Pancreas (tissue), 10 donors: Measurements from ENCODE around the gene GPC5. TPM values are rescaled to one million over a fixed set of nuclear protein-coding genes. Genes with fewer than 3 reads are reported as not detected.

Experiments
- ATAC-seq, 4 donors: fragments of 200-7000 bp; cut with Tn5 transposase; one replicate each; pipeline versions ENCODE4 v1.8.0 to v1.9.1; 2020; ENCODE audit warnings: mild to moderate bottlenecking in 4 of 4, moderate library complexity in 4 of 4
- DNase-seq, 6 donors: peaks; one replicate each; pipeline ENCODE4 v3.0.0-alpha.2; 2020
- FAIRE-seq: peaks from 2 replicates; lab custom pipeline; 2012; peaks lifted over from hg19 to GRCh38; lab: Jason Lieb, UNC
- H3K27ac ChIP-seq, 4 donors: fragments of 200-600 bp; sonication (generic); 1 replicate in 3 of 4; 2 replicates in 1 of 4; pipeline versions ENCODE4 v1.5.0 to v1.8.0; 2020
- H3K27me3 ChIP-seq, 4 donors: fragments of 200-600 bp; one replicate each; pipeline ENCODE4 v1.8.0; 2021
- H3K36me3 ChIP-seq, 3 donors: fragments of 200-600 bp; sonication (generic) in 1 of 3; one replicate each; pipeline versions ENCODE4 v1.5.0 to v1.8.0; 2020 to 2021
- H3K4me1 ChIP-seq, 3 donors: fragments of 200-600 bp; one replicate each; pipeline ENCODE4 v1.8.0; 2021
- H3K4me3 ChIP-seq, 4 donors: fragments of 200-600 bp; sonication (generic) in 2 of 4; one replicate each; pipeline versions ENCODE4 v1.5.0 to v1.8.0; 2020 to 2021
- H3K9me3 ChIP-seq, 4 donors: fragments of 200-600 bp; one replicate each; pipeline ENCODE4 v1.8.0; 2021
- CTCF ChIP-seq, 4 donors: fragments of 200-600 bp; sonication (generic) in 3 of 4; IDR thresholded peaks; one replicate each; pipeline versions ENCODE4 v1.5.0 to v1.8.0; 2021; ENCODE audit warnings: antibody characterized with exemption in 4 of 4
- WGBS, 2 donors: extraction: QIAGEN DNeasy Blood & Tissue Kit; methylation state at CpG; one replicate each; pipeline ENCODE4 v1.1.7; 2013; 5-methylcytosine and 5-hydroxymethylcytosine counted together
- intact Hi-C, 3 donors: fragments of 100-400 bp; cut with DNase I; formaldehyde crosslinking; loops; one replicate each; pipeline versions ENCODE4 v1.11.1 to v1.14.2; 2022
- polyA plus RNA-seq, 2 donors: library from polyadenylated mRNA; stranded (reverse); fragments of 200-250 nt; gene quantifications; one replicate each; pipeline ENCODE4 v1.2.3, GENCODE V29; 2013
- total RNA-seq, 6 donors: library from RNA; stranded (reverse); fragmentation: NEBNext Ultra II Directional in 4 of 6; extraction: Animal tissue kit (Norgen Biotek cat#: 25700) in 4 of 6; gene quantifications; one replicate each; pipeline versions ENCODE4 v1.2.1 to v1.2.4, GENCODE V29; 2021 to 2023
- donor health status: healthy with polysubstance abuse.
- donor health status: DM: no; HTN: no; CAD: no; lungs with moderate emphysema.
- donor health status: DM: no; HTN: no; CAD: no.
- donor health status: control.
- donor health status: control.
- donor health status: Bipolar disorder and iron deficiency.
- donor health status: DM: yes; HTN: yes; CAD: no.
- donor health status: DM: no; HTN: no; CAD: no.
- donor health status: DM: no; HTN: no; CAD: no.
- donor health status: DM: yes; HTN: yes; CAD: no.

Gene GPC5
- total and polyA plus RNA-seq, 8 donors, result 0.12 to 0.35 (median 0.35) TPM; not detected in 5

GRCh38 chr13:91564396-91564795 is 166.0 kb downstream of the GPC5 start:
- Histone ChIP-seq H3K27ac (no peak overlapping the region), H3K4me1 (no peaks in the 10 kb centered on the region), H3K36me3 (no peaks in the 10 kb centered on the region), H3K4me3 (no peak overlapping the region), H3K9me3 (no peaks in the 10 kb centered on the region), H3K27me3 (no peaks in the 10 kb centered on the region)
- TF ChIP-seq CTCF (IDR thresholded peaks at IDR 0.05), result no peak
- 45 to 63% methylated on average over 4 of the region's 4 CpGs for WGBS, 2 donors
- DNase-seq (no peak), FAIRE-seq (no peak), ATAC-seq (no peak)
- intact Hi-C loops, result no loop called here

GRCh38 chr13:91565296-91565695 is 166.9 kb downstream of the GPC5 start:
- intact Hi-C loops, result no loop called here
- H3K27me3 ChIP-seq, result no peaks in the 10 kb centered on the region
- H3K9me3 ChIP-seq, result no peaks in the 10 kb centered on the region
- H3K36me3 ChIP-seq, result no peaks in the 10 kb centered on the region
- no peaks in the 10 kb centered on the region for H3K4me1 ChIP-seq
- no peak overlapping the region for H3K27ac ChIP-seq
- FAIRE-seq, result no peak
- no peak for ATAC-seq
- 71% methylated on average over 5 of the region's 5 CpGs for WGBS, 2 donors
- TF ChIP-seq CTCF (IDR thresholded peaks at IDR 0.05), result no peak
- DNase-seq, result no peak
- H3K4me3 ChIP-seq, result no peak overlapping the region

GRCh38 chr13:91567485-91568207 is 169.2 kb downstream of the GPC5 start:
- no peak for TF ChIP-seq CTCF (IDR thresholded peaks at IDR 0.05)
- Histone ChIP-seq H3K9me3 (no peaks in the 10 kb centered on the region), H3K36me3 (no peaks in the 10 kb centered on the region), H3K4me3 (no peak overlapping the region), H3K27me3 (no peaks in the 10 kb centered on the region), H3K4me1 (no peaks in the 10 kb centered on the region), H3K27ac (no peak overlapping the region)
- intact Hi-C loops, result no loop called here
- ATAC-seq, result no peak
- no peak for DNase-seq
- 71 to 85% methylated on average over 5 of the region's 5 CpGs for WGBS, 2 donors
- FAIRE-seq, result no peak

GRCh38 chr13:91571681-91572080 is 173.3 kb downstream of the GPC5 start:
- no peak for ATAC-seq
- WGBS, 2 donors, result 72 to 81% methylated on average over 5 of the region's 5 CpGs

More at GRCh38 chr13:91571681-91572080, 173.3 kb downstream of the GPC5 start:
- DNase-seq, result no peak
- intact Hi-C loops, result no loop called here
- Histone ChIP-seq H3K27me3 (no peaks in the 10 kb centered on the region), H3K4me1 (no peaks in the 10 kb centered on the region), H3K27ac (no peak overlapping the region), H3K36me3 (no peaks in the 10 kb centered on the region), H3K9me3 (no peaks in the 10 kb centered on the region), H3K4me3 (no peak overlapping the region)
- no peak for TF ChIP-seq CTCF (IDR thresholded peaks at IDR 0.05)
- FAIRE-seq, result no peak
